Lower leg skin (tissue), 4 donors: ENCODE measurements around the gene SMS. TPM values are rescaled to one million over a fixed set of nuclear protein-coding genes. Genes with fewer than 3 reads are reported as not detected.

Experiments
- DNase-seq, 2 donors: peaks; one replicate each; pipeline ENCODE4 v3.0.0-alpha.2; 2019; ENCODE audit warnings: low spot score in 2 of 2
- H3K4me3 ChIP-seq: fragments of 200-600 bp; sonication (generic); 2 replicates; pipeline ENCODE4 v1.5.1; 2017; ENCODE audit warnings: mild to moderate bottlenecking, low read depth; ENCODE audit not compliant: poor library complexity, severe bottlenecking
- CTCF ChIP-seq, 3 donors: fragments of 450-650 bp; IDR thresholded peaks; one replicate each; pipeline ENCODE4 v1.5.1; 2016; ENCODE audit warnings: antibody characterized with exemption in 3 of 3, mild to moderate bottlenecking in 3 of 3, moderate library complexity in 2 of 3
- POLR2A ChIP-seq, 2 donors: fragments of 450-650 bp; IDR thresholded peaks; one replicate each; pipeline ENCODE4 v1.6.1; 2016 to 2017; ENCODE audit warnings: antibody characterized with exemption in 2 of 2, mild to moderate bottlenecking in 1 of 2, moderate library complexity in 1 of 2
- WGBS, 2 donors: methylation state at CpG; one replicate each; pipeline ENCODE4 v1.1.5; 2018; 5-methylcytosine and 5-hydroxymethylcytosine counted together
- intact Hi-C: fragments of 100-400 bp; cut with DNase I; formaldehyde crosslinking; loops from one replicate; pipeline ENCODE4 v1.15.0; 2023; ENCODE audit warnings: low total_unique reads
- total RNA-seq, 4 donors: library from RNA; depleted of rRNA; stranded (reverse); fragments of >200 nt; gene quantifications; one replicate each; pipeline ENCODE4 v1.1.0, GENCODE V29; 2016

SMS gene
- total RNA-seq, 4 donors from 2014 or later: 20.2 to 30.6 (median 24.0) TPM

GRCh38 chrX:22037911-22038537, 97.5 kb downstream of the SMS start:
- TF ChIP-seq CTCF (IDR thresholded peaks at IDR 0.05): no peak
- TF ChIP-seq POLR2A (IDR thresholded peaks at IDR 0.05): no peak
- 89 to 90% methylated on average over 13 of the region's 13 CpGs for WGBS, 2 donors
- no peak overlapping the region for H3K4me3 ChIP-seq
- no peak for DNase-seq
- intact Hi-C loops: no loop called here

DNA sequence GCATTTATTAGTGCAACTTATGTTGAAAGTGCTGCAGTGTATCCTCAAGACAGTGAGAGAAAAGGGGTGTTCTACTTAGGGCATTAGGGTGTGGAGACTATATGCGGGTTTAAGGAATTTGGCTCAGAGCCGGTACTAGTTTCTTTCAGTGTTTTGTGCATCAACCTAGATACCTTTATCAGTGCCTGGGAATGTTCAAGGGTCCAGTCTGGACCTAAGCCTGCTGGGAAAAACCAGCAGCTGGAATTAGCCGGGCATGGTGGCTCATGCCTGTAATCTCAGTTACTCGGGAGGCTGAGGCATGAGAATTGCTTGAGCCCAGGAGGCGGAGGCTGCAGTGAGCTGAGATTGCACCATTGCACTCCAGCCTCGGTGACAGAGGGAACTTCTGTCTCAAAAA, 99.0 kb downstream of the SMS start:
- 84 to 91% methylated on average over 6 of the region's 6 CpGs for whole genome bisulfite sequencing, 2 donors
- no peak for DNase-seq
- intact Hi-C loops: no loop called here
- TF ChIP-seq POLR2A (IDR thresholded peaks at IDR 0.05) (no peak), CTCF (IDR thresholded peaks at IDR 0.05) (no peak)
- H3K4me3 ChIP-seq: no peak overlapping the region

DNA sequence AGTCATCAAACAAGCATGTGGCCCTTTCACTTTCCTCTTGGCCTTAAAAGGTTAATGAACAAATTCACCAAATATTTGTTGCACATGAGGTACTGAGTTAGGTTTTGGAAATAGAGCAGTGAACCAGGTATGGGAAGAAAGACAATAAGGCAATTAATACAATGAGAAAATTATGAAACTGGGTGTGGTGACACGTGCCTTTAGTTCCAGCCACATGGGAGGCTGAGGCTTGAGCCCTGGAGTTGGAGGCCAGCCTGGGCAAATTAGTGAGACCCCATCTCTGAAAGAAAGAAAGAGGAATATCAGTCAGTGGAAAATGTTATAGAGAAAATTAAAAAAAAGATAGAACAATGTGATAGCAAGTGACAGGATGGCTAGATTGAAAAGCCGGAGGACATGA, 99.7 kb downstream of the SMS start:
- DNase-seq: no peak
- 80 to 94% methylated on average over 2 of the region's 2 CpGs for WGBS, 2 donors
- no peak for TF ChIP-seq CTCF (IDR thresholded peaks at IDR 0.05)
- no peak for TF ChIP-seq POLR2A (IDR thresholded peaks at IDR 0.05)
- intact Hi-C loops: no loop called here
- H3K4me3 ChIP-seq: no peak overlapping the region

DNA sequence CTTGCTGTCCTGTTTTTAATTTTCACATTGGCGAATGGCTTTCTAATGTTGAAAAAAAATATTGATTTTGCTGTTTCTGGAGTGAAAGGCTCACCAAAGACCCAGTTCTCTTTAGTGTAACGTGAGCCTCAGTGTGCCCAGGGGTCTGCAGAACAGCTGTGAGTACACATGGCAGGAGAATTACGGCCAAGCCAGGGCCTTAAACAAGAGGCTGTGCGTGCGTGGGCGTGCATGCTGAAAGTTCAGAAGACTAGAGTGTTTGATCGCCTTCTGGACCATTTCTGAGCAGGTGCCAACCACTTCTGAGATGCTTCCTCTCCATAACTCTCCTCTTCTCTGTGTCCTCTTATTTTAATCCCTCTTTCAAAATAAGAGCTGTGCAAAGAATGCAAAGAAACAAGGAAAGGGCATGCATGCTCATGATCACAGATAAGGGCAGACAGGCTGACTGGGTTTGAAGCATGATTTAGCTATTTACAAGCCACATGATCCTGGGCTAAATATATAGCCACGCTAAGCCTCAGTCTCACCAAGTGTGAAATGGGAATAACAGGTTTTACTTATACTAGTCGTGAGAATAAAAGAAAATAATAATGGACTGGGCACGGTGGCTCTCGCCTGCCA, 101.5 kb downstream of the SMS start:
- no peak overlapping the region for H3K4me3 ChIP-seq
- DNase-seq: no peak
- no peak for TF ChIP-seq CTCF (IDR thresholded peaks at IDR 0.05)
- no peak for TF ChIP-seq POLR2A (IDR thresholded peaks at IDR 0.05)
- WGBS, 2 donors: 63 to 74% methylated on average over 11 of the region's 11 CpGs
- intact Hi-C loops: no loop called here

GRCh38 chrX:22043872-22044271, 103.4 kb downstream of the SMS start:
- no peak for DNase-seq
- intact Hi-C loops: no loop called here
- H3K4me3 ChIP-seq: no peak overlapping the region
- no peak for TF ChIP-seq POLR2A (IDR thresholded peaks at IDR 0.05)
- TF ChIP-seq CTCF (IDR thresholded peaks at IDR 0.05): no peak
- WGBS, 2 donors: 50 to 73% methylated on average over 4 of the region's 4 CpGs

Other genes starting within 250 kb of the SMS start
- not detected for gene SMPX, start 182.6 kb upstream of the SMS start, total RNA-seq
- 1 to 10 TPM; 4.8 to 7.0 (median 5.9) TPM for gene MBTPS2, start 101.1 kb upstream of the SMS start, total RNA-seq
- gene YY2, start 84.7 kb upstream of the SMS start, total RNA-seq: 1 to 10 TPM in 3 of 4 donors, under 1 TPM in 1; 0.42 to 2.6 (median 1.7) TPM
- 1 to 10 TPM in 1 of 4 donors, under 1 TPM in 2, not detected in 1; 0.08 to 1.6 (median 0.10) TPM for gene PHEX, start 91.6 kb downstream of the SMS start, total RNA-seq